ENCODE measurements around the gene EME2. TPM values are rescaled to one million over a fixed set of nuclear protein-coding genes. Genes with fewer than 3 reads are reported as not detected.

Gene EME2
- total and polyA plus RNA-seq, 2 of the 13 experiments (the other 11 are each of a cell fraction or from before 2014, with no cell fraction given), result 4.4 to 7.6 TPM

DNA sequence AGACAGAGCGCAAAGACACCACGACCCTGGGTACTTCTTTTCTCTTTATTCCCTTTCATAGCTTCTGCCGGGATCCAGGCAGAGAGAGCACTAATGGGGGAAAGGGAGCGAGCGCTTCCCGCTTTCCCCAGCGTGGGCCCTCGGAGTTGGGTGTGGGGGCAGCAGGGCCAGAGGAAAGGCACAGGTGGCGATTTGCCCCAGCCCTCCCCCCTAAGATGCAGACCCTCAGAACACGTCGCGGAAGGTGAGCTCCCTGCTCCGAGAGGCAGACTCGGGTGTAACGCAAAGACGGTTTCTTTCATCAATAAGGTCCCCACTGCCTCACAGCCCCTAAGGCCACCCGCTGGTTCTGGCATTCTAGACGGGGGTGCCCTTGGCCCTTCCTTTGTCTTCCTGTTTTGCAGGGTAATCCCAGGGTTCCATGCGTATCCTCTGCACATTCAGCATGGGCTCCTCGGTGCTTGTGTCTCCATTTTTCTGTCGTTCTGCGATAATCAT is 697 bp upstream of the EME2 start (continued):
- TF ChIP-seq, protein P1, sequence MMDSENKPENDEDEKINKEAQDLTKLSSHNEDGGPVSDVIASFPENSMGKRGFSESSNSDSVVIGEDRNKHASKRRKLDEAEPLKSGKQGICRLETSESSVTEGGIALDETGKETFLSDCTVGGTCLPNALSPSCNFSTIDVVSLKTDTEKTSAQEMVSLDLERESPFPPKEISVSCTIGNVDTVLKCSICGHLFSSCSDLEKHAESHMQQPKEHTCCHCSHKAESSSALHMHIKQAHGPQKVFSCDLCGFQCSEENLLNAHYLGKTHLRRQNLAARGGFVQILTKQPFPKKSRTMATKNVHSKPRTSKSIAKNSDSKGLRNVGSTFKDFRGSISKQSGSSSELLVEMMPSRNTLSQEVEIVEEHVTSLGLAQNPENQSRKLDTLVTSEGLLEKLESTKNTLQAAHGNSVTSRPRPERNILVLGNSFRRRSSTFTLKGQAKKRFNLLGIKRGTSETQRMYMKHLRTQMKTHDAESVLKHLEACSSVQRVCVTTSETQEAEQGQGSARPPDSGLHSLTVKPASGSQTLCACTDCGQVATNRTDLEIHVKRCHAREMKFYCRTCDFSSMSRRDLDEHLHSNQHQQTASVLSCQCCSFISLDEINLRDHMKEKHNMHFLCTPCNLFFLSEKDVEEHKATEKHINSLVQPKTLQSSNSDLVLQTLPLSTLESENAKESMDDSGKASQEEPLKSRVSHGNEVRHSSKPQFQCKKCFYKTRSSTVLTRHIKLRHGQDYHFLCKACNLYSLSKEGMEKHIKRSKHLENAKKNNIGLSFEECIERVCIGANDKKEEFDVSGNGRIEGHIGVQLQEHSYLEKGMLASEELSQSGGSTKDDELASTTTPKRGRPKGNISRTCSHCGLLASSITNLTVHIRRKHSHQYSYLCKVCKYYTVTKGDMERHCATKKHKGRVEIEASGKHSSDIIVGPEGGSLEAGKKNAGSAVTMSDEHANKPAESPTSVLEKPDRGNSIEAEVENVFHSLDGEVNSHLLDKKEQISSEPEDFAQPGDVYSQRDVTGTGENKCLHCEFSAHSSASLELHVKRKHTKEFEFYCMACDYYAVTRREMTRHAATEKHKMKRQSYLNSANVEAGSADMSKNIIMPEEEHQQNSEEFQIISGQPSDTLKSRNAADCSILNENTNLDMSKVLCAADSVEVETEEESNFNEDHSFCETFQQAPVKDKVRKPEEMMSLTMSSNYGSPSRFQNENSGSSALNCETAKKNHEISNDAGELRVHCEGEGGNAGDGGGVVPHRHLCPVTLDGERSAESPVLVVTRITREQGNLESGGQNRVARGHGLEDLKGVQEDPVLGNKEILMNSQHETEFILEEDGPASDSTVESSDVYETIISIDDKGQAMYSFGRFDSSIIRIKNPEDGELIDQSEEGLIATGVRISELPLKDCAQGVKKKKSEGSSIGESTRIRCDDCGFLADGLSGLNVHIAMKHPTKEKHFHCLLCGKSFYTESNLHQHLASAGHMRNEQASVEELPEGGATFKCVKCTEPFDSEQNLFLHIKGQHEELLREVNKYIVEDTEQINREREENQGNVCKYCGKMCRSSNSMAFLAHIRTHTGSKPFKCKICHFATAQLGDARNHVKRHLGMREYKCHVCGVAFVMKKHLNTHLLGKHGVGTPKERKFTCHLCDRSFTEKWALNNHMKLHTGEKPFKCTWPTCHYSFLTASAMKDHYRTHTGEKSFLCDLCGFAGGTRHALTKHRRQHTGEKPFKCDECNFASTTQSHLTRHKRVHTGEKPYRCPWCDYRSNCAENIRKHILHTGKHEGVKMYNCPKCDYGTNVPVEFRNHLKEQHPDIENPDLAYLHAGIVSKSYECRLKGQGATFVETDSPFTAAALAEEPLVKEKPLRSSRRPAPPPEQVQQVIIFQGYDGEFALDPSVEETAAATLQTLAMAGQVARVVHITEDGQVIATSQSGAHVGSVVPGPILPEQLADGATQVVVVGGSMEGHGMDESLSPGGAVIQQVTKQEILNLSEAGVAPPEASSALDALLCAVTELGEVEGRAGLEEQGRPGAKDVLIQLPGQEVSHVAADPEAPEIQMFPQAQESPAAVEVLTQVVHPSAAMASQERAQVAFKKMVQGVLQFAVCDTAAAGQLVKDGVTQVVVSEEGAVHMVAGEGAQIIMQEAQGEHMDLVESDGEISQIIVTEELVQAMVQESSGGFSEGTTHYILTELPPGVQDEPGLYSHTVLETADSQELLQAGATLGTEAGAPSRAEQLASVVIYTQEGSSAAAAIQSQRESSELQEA (CRISPR knock-in tag; IDR thresholded peaks at IDR 0.05; ENCODE audit: not compliant biosample characterization), result no peak
- TF ChIP-seq ZNF713 (CRISPR knock-in tag; IDR thresholded peaks at IDR 0.05) (no peak), NKX3-1 (CRISPR knock-in tag; IDR thresholded peaks at IDR 0.05) (no peak), ZNF598 (CRISPR knock-in tag; IDR thresholded peaks at IDR 0.05; ENCODE audit: borderline replicate concordance) (peak; percentile 28; the same call in 1 of the 2 replicates), ZNF607 (CRISPR knock-in tag; IDR thresholded peaks at IDR 0.05; ENCODE audit: borderline replicate concordance) (0 out of 2 replicates have a peak, but pooled peaks have one; percentile 7), FOXP1 (IDR thresholded peaks at IDR 0.05) (no peak), FOXP1 (CRISPR knock-in tag; IDR thresholded peaks at IDR 0.05) (no peak), TSC22D2 (CRISPR knock-in tag; IDR thresholded peaks at IDR 0.05; ENCODE audit: borderline replicate concordance) (no peak), GABPA (IDR thresholded peaks at IDR 0.05; ENCODE audit: low read depth, low read length) (no peak), GABPA (CRISPR knock-in tag; IDR thresholded peaks at IDR 0.05; ENCODE audit: low read depth) (peak; percentile 32; the same call in 1 of the 2 replicates), TRIM24 (CRISPR knock-in tag; IDR thresholded peaks at IDR 0.05) (no peak), ZNF274 (CRISPR knock-in tag; IDR thresholded peaks at IDR 0.05) (no peak), ZNF234 (CRISPR knock-in tag; conservative IDR thresholded peaks at IDR 0.05) (no peak), RNF2 (conservative IDR thresholded peaks at IDR 0.05; ENCODE audit: low read depth) (0 out of 2 replicates have a peak, but pooled peaks have one; percentile 34), AKAP8 (CRISPR knock-in tag; IDR thresholded peaks at IDR 0.05) (no peak), NFYC (CRISPR knock-in tag; IDR thresholded peaks at IDR 0.05) (no peak), ZFYVE20 (CRISPR knock-in tag; IDR thresholded peaks at IDR 0.05; ENCODE audit: borderline replicate concordance, low read depth) (no peak), ARNTL (CRISPR knock-in tag; IDR thresholded peaks at IDR 0.05) (no peak), RBM39 (IDR thresholded peaks at IDR 0.05; ENCODE audit: low read depth, low read length, poor library complexity, severe bottlenecking) (no peak), ZNF460 (CRISPR knock-in tag; IDR thresholded peaks at IDR 0.05; ENCODE audit: borderline replicate concordance) (no peak)
- TF ChIP-seq, protein P2, sequence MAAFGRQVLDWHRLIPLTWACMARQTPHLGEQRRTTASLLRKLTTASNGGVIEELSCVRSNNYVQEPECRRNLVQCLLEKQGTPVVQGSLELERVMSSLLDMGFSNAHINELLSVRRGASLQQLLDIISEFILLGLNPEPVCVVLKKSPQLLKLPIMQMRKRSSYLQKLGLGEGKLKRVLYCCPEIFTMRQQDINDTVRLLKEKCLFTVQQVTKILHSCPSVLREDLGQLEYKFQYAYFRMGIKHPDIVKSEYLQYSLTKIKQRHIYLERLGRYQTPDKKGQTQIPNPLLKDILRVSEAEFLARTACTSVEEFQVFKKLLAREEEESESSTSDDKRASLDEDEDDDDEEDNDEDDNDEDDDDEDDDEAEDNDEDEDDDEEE (CRISPR knock-in tag; IDR thresholded peaks at IDR 0.05), result no peak
- TF ChIP-seq, protein P3, sequence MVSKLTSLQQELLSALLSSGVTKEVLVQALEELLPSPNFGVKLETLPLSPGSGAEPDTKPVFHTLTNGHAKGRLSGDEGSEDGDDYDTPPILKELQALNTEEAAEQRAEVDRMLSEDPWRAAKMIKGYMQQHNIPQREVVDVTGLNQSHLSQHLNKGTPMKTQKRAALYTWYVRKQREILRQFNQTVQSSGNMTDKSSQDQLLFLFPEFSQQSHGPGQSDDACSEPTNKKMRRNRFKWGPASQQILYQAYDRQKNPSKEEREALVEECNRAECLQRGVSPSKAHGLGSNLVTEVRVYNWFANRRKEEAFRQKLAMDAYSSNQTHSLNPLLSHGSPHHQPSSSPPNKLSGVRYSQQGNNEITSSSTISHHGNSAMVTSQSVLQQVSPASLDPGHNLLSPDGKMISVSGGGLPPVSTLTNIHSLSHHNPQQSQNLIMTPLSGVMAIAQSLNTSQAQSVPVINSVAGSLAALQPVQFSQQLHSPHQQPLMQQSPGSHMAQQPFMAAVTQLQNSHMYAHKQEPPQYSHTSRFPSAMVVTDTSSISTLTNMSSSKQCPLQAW (CRISPR knock-in tag; IDR thresholded peaks at IDR 0.05), result 0 out of 2 replicates have a peak, but pooled peaks have one; percentile 21

Measured in HepG2 (cell line).